Measurements from ENCODE around the gene ZPR1.

Gene ZPR1

GRCh38 chr11:116829525-116830183 is 41.8 kb upstream of the ZPR1 start, which contains the start of gene APOC3 (continued):
- TF ChIP-seq SP7 (tag by site-specific recombination; IDR thresholded peaks at IDR 0.05) (no peak), ZEB2 (tag by site-specific recombination; IDR thresholded peaks at IDR 0.05) (no peak)

GRCh38 chr11:116828632-116829524 is 41.1 kb upstream of the ZPR1 start:
- ChIA-PET CTCF (interaction anchor here (0.6 to 1.4 kb wide), 2 partner anchors 82 to 277 kb away, joined by 3 to 4 read pairs; no protein-coding TSS in a partner anchor), POLR2A (no interaction called here)
- TF ChIP-seq, protein P1, sequence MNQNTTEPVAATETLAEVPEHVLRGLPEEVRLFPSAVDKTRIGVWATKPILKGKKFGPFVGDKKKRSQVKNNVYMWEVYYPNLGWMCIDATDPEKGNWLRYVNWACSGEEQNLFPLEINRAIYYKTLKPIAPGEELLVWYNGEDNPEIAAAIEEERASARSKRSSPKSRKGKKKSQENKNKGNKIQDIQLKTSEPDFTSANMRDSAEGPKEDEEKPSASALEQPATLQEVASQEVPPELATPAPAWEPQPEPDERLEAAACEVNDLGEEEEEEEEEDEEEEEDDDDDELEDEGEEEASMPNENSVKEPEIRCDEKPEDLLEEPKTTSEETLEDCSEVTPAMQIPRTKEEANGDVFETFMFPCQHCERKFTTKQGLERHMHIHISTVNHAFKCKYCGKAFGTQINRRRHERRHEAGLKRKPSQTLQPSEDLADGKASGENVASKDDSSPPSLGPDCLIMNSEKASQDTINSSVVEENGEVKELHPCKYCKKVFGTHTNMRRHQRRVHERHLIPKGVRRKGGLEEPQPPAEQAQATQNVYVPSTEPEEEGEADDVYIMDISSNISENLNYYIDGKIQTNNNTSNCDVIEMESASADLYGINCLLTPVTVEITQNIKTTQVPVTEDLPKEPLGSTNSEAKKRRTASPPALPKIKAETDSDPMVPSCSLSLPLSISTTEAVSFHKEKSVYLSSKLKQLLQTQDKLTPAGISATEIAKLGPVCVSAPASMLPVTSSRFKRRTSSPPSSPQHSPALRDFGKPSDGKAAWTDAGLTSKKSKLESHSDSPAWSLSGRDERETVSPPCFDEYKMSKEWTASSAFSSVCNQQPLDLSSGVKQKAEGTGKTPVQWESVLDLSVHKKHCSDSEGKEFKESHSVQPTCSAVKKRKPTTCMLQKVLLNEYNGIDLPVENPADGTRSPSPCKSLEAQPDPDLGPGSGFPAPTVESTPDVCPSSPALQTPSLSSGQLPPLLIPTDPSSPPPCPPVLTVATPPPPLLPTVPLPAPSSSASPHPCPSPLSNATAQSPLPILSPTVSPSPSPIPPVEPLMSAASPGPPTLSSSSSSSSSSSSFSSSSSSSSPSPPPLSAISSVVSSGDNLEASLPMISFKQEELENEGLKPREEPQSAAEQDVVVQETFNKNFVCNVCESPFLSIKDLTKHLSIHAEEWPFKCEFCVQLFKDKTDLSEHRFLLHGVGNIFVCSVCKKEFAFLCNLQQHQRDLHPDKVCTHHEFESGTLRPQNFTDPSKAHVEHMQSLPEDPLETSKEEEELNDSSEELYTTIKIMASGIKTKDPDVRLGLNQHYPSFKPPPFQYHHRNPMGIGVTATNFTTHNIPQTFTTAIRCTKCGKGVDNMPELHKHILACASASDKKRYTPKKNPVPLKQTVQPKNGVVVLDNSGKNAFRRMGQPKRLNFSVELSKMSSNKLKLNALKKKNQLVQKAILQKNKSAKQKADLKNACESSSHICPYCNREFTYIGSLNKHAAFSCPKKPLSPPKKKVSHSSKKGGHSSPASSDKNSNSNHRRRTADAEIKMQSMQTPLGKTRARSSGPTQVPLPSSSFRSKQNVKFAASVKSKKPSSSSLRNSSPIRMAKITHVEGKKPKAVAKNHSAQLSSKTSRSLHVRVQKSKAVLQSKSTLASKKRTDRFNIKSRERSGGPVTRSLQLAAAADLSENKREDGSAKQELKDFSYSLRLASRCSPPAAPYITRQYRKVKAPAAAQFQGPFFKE (tag by site-specific recombination; IDR thresholded peaks at IDR 0.05; ENCODE audit: borderline replicate concordance) = no peak
- TF ChIP-seq ZNF530 (tag by site-specific recombination; IDR thresholded peaks at IDR 0.05; ENCODE audit: low read depth) (no peak), ZNF19 (tag by site-specific recombination; IDR thresholded peaks at IDR 0.05; ENCODE audit: low read depth) (no peak), ZNF274 (IDR thresholded peaks at IDR 0.05; ENCODE audit: low read length) (no peak), ZNF274 (tag by site-specific recombination; IDR thresholded peaks at IDR 0.05; ENCODE audit: borderline replicate concordance) (no peak)
- TF ChIP-seq, protein P2, sequence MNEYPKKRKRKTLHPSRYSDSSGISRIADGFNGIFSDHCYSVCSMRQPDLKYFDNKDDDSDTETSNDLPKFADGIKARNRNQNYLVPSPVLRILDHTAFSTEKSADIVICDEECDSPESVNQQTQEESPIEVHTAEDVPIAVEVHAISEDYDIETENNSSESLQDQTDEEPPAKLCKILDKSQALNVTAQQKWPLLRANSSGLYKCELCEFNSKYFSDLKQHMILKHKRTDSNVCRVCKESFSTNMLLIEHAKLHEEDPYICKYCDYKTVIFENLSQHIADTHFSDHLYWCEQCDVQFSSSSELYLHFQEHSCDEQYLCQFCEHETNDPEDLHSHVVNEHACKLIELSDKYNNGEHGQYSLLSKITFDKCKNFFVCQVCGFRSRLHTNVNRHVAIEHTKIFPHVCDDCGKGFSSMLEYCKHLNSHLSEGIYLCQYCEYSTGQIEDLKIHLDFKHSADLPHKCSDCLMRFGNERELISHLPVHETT (tag by site-specific recombination; IDR thresholded peaks at IDR 0.05) = no peak
- Histone ChIP-seq H3K27ac (ENCODE audit: extremely low read depth, low read depth, low read length) (no peak overlapping the region), H3K4me3 (ENCODE audit: low read depth, low read length) (no peak overlapping the region), H3K9me3 (ENCODE audit: control insufficient read depth, insufficient read depth, low read depth, low read length) (no peaks in the 10 kb centered on the region), H3K36me3 (ENCODE audit: control insufficient read depth in 2 of 2, insufficient read depth in 1 of 2, low read length in 2 of 2) (no peaks in the 10 kb centered on the region), H3K4me1 (ENCODE audit: control insufficient read depth, insufficient read depth, low read length) (no peaks in the 10 kb centered on the region)

- POLR2A ChIA-PET = no interaction called here
- H3K4me3 ChIP-seq (ENCODE audit: low read depth, low read length) = no peak overlapping the region
- no peaks in the 10 kb centered on the region for H3K36me3 ChIP-seq (ENCODE audit: control insufficient read depth in 2 of 2, insufficient read depth in 1 of 2, low read length in 2 of 2)
- no peaks in the 10 kb centered on the region for H3K9me3 ChIP-seq (ENCODE audit: control insufficient read depth, insufficient read depth, low read depth, low read length)
- H3K4me1 ChIP-seq (ENCODE audit: control insufficient read depth, insufficient read depth, low read length) = no peaks in the 10 kb centered on the region
- CTCF ChIA-PET = interaction anchor here (0.9 to 1.4 kb wide), 3 partner anchors 17 to 279 kb away, joined by 3 to 5 read pairs (median 4); no protein-coding TSS in a partner anchor
- H3K27ac ChIP-seq (ENCODE audit: extremely low read depth, low read depth, low read length) = no peak overlapping the region
- TF ChIP-seq, protein P3, sequence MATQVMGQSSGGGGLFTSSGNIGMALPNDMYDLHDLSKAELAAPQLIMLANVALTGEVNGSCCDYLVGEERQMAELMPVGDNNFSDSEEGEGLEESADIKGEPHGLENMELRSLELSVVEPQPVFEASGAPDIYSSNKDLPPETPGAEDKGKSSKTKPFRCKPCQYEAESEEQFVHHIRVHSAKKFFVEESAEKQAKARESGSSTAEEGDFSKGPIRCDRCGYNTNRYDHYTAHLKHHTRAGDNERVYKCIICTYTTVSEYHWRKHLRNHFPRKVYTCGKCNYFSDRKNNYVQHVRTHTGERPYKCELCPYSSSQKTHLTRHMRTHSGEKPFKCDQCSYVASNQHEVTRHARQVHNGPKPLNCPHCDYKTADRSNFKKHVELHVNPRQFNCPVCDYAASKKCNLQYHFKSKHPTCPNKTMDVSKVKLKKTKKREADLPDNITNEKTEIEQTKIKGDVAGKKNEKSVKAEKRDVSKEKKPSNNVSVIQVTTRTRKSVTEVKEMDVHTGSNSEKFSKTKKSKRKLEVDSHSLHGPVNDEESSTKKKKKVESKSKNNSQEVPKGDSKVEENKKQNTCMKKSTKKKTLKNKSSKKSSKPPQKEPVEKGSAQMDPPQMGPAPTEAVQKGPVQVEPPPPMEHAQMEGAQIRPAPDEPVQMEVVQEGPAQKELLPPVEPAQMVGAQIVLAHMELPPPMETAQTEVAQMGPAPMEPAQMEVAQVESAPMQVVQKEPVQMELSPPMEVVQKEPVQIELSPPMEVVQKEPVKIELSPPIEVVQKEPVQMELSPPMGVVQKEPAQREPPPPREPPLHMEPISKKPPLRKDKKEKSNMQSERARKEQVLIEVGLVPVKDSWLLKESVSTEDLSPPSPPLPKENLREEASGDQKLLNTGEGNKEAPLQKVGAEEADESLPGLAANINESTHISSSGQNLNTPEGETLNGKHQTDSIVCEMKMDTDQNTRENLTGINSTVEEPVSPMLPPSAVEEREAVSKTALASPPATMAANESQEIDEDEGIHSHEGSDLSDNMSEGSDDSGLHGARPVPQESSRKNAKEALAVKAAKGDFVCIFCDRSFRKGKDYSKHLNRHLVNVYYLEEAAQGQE (tag by site-specific recombination; IDR thresholded peaks at IDR 0.05) = no peak
- no peak for TF ChIP-seq ZNF521 (tag by site-specific recombination; IDR thresholded peaks at IDR 0.05)
- TF ChIP-seq ZNF501 (tag by site-specific recombination; IDR thresholded peaks at IDR 0.05) = no peak
- TF ChIP-seq ZNF324 (tag by site-specific recombination; IDR thresholded peaks at IDR 0.05) = no peak
- TF ChIP-seq OSR2 (tag by site-specific recombination; IDR thresholded peaks at IDR 0.05) = no peak
- TF ChIP-seq ZNF654 (tag by site-specific recombination; IDR thresholded peaks at IDR 0.05; ENCODE audit: low read depth) = no peak
- TF ChIP-seq ZNF548 (tag by site-specific recombination; IDR thresholded peaks at IDR 0.05) = no peak
- TF ChIP-seq ZNF404 (tag by site-specific recombination; IDR thresholded peaks at IDR 0.05) = no peak
- TF ChIP-seq ZNF423 (tag by site-specific recombination; IDR thresholded peaks at IDR 0.05) = no peak
- TF ChIP-seq ZNF175 (tag by site-specific recombination; IDR thresholded peaks at IDR 0.05) = no peak
- no peak for TF ChIP-seq ZNF645 (tag by site-specific recombination; IDR thresholded peaks at IDR 0.05)
- TF ChIP-seq ZNF701 (tag by site-specific recombination; IDR thresholded peaks at IDR 0.05) = no peak
Observed at GRCh38 chr11:116827461-116827860, 39.6 kb upstream of the ZPR1 start.
